Sigmoid colon (tissue), 7 donors: ENCODE results near the gene KRT74. TPM values are rescaled to one million over a fixed set of nuclear protein-coding genes. Genes with fewer than 3 reads are reported as not detected.

Source experiments
- DNase-seq: peaks from one replicate; pipeline ENCODE4 v3.0.0-alpha.2; 2019
- H3K27ac ChIP-seq, 4 donors: fragments of 200-600 bp; sonication (generic); one replicate each; pipeline ENCODE4 v1.5.1; 2016 to 2019; ENCODE audit warnings: mild to moderate bottlenecking in 1 of 4
- H3K27me3 ChIP-seq, 3 donors: fragments of 200-600 bp; sonication (generic); one replicate each; pipeline ENCODE4 v1.5.1; 2019; ENCODE audit warnings: mild to moderate bottlenecking in 1 of 3
- H3K36me3 ChIP-seq, 4 donors: fragments of 200-600 bp; sonication (generic); one replicate each; pipeline ENCODE4 v1.5.1; 2016 to 2019
- H3K4me1 ChIP-seq, 4 donors: fragments of 200-600 bp; sonication (generic); one replicate each; pipeline ENCODE4 v1.5.1; 2017 to 2019
- H3K4me3 ChIP-seq, 4 donors: fragments of 200-600 bp; sonication (generic); one replicate each; pipeline ENCODE4 v1.5.1; 2017 to 2019; ENCODE audit warnings: mild to moderate bottlenecking in 2 of 4, moderate library complexity in 1 of 4
- H3K9me3 ChIP-seq, 4 donors: fragments of 200-600 bp in 3 of 4; sonication (generic) in 3 of 4; one replicate each; pipeline versions ENCODE4 v1.5.1 to v1.6.1; 2013 to 2019
- CTCF ChIP-seq, 4 experiments: fragments of 450-650 bp in 3 of 4; fragments of 200-600 bp in 1 of 4; IDR thresholded peaks; one replicate each; pipeline ENCODE4 v1.5.1; 2016 to 2019; ENCODE audit warnings: antibody characterized with exemption in 4 of 4, mild to moderate bottlenecking in 3 of 4, moderate library complexity in 2 of 4
- EP300 ChIP-seq, 4 donors: sonication (generic); formaldehyde crosslinking; IDR thresholded peaks; one replicate each; pipeline ENCODE4 v1.6.1; 2017; ENCODE audit warnings: antibody characterized with exemption in 4 of 4
- POLR2A ChIP-seq, 2 donors: fragments of 450-650 bp; IDR thresholded peaks; one replicate each; pipeline ENCODE4 v1.6.1; 2016; ENCODE audit warnings: antibody characterized with exemption in 2 of 2, mild to moderate bottlenecking in 2 of 2, moderate library complexity in 2 of 2
- POLR2AphosphoS5 ChIP-seq, 4 donors: sonication (generic); formaldehyde crosslinking; IDR thresholded peaks; one replicate each; pipeline ENCODE4 v1.6.1; 2017; ENCODE audit warnings: antibody characterized with exemption in 4 of 4
- WGBS, 2 donors: extraction: QIAGEN DNeasy Blood & Tissue Kit; methylation state at CpG; one replicate each; pipeline ENCODE4 v1.1.7; 2013; 5-methylcytosine and 5-hydroxymethylcytosine counted together
- intact Hi-C: fragments of 100-400 bp; cut with DNase I; formaldehyde crosslinking; loops from one replicate; pipeline ENCODE4 v1.15.1; 2023
- polyA plus RNA-seq, 3 donors: library from polyadenylated mRNA; stranded (reverse); fragments of 200-250 nt; gene quantifications; one replicate each; pipeline ENCODE4 v1.2.3, GENCODE V29; 2013
- total RNA-seq, 4 donors: library from RNA; depleted of rRNA; stranded (reverse); fragments of >200 nt; gene quantifications; one replicate each; pipeline ENCODE4 v1.1.0, GENCODE V29; 2016
- donor health status: healthy with polysubstance abuse.
- donor health status: Bipolar disorder and iron deficiency.
- donor health status: healthy.

The KRT74 gene
- total and polyA plus RNA-seq, 7 donors: not detected

- intact Hi-C loops: no loop called here
- no peak for TF ChIP-seq POLR2AphosphoS5 (IDR thresholded peaks at IDR 0.05)
- TF ChIP-seq EP300 (IDR thresholded peaks at IDR 0.05): no peak
- no peak for TF ChIP-seq POLR2A (IDR thresholded peaks at IDR 0.05)
- no peak for TF ChIP-seq CTCF (IDR thresholded peaks at IDR 0.05)
- Histone ChIP-seq H3K27ac (no peak overlapping the region), H3K27me3 (peaks cover 0 to 27% (median 10%) of the 10 kb centered on the region in 3 donors), H3K9me3 (no peaks in the 10 kb centered on the region), H3K4me3 (no peak overlapping the region), H3K4me1 (no peaks in the 10 kb centered on the region), H3K36me3 (no peaks in the 10 kb centered on the region)
- DNase-seq: no peak
- WGBS, 2 donors: 94 to 96% methylated on average over 9 of the region's 9 CpGs
These were observed 39.9 kb upstream of the KRT74 start for GRCh38 chr12:52613384-52614030.

- 81 to 87% methylated on average over 5 of the region's 5 CpGs for WGBS, 2 donors
- intact Hi-C loops: no loop called here
These were observed 39.1 kb upstream of the KRT74 start for GRCh38 chr12:52612431-52613383.

GRCh38 chr12:52611080-52611468, 37.4 kb upstream of the KRT74 start:
- H3K27me3 ChIP-seq: peaks cover 0 to 27% (median 10%) of the 10 kb centered on the region in 3 donors
- no peak for TF ChIP-seq POLR2A (IDR thresholded peaks at IDR 0.05)
- no peak for TF ChIP-seq EP300 (IDR thresholded peaks at IDR 0.05)
- no peak for TF ChIP-seq POLR2AphosphoS5 (IDR thresholded peaks at IDR 0.05)
- no peak for TF ChIP-seq CTCF (IDR thresholded peaks at IDR 0.05)
- H3K4me3 ChIP-seq: no peak overlapping the region
- H3K9me3 ChIP-seq: no peaks in the 10 kb centered on the region
- intact Hi-C loops: no loop called here
- H3K4me1 ChIP-seq: no peaks in the 10 kb centered on the region
- DNase-seq: no peak
- 95% methylated on average over 6 of the region's 6 CpGs for WGBS, 2 donors
- H3K27ac ChIP-seq: no peak overlapping the region
- no peaks in the 10 kb centered on the region for H3K36me3 ChIP-seq

More at GRCh38 chr12:52612431-52613383, 39.1 kb upstream of the KRT74 start:
- no peak for DNase-seq
- H3K4me1 ChIP-seq: no peaks in the 10 kb centered on the region
- no peak overlapping the region for H3K4me3 ChIP-seq
- peaks cover 0 to 27% (median 10%) of the 10 kb centered on the region in 3 donors for H3K27me3 ChIP-seq
- no peak for TF ChIP-seq POLR2A (IDR thresholded peaks at IDR 0.05)
- TF ChIP-seq POLR2AphosphoS5 (IDR thresholded peaks at IDR 0.05): no peak
- H3K9me3 ChIP-seq: no peaks in the 10 kb centered on the region
- no peaks in the 10 kb centered on the region for H3K36me3 ChIP-seq
- H3K27ac ChIP-seq: no peak overlapping the region

- intact Hi-C loops: no loop called here
- Histone ChIP-seq H3K4me1 (no peaks in the 10 kb centered on the region), H3K36me3 (no peaks in the 10 kb centered on the region), H3K27ac (no peak overlapping the region), H3K9me3 (no peaks in the 10 kb centered on the region), H3K27me3 (peaks cover 0 to 27% (median 10%) of the 10 kb centered on the region in 3 donors), H3K4me3 (no peak overlapping the region)
- TF ChIP-seq POLR2A (IDR thresholded peaks at IDR 0.05) (no peak), CTCF (IDR thresholded peaks at IDR 0.05) (no peak), EP300 (IDR thresholded peaks at IDR 0.05) (no peak), POLR2AphosphoS5 (IDR thresholded peaks at IDR 0.05) (no peak)
- WGBS, 2 donors: 74 to 83% methylated on average over 8 of the region's 8 CpGs
- DNase-seq: no peak
These were observed 35.4 kb upstream of the KRT74 start for GRCh38 chr12:52608826-52609630.
